Smooth muscle cell of the coronary artery (primary cell): ENCODE measurements around the gene ALKAL2. TPM values are rescaled to one million over a fixed set of nuclear protein-coding genes. Genes with fewer than 3 reads are reported as not detected.

Source experiments
- total RNA-seq: library from RNA; depleted of rRNA; stranded (reverse); fragments of >200 nt; gene quantifications from 2 replicates; pipeline ENCODE4 v1.2.3, GENCODE V29; 2014; ENCODE audit warnings: low replicate concordance

ALKAL2 gene
- total RNA-seq = not detected in 2 replicates

GRCh38 chr2:287911-288757 is at the start of gene ALKAL2:
TSS of gene ALKAL2 (minus strand) at chr2:288091. CDS start at chr2:287835, 256 bp downstream.

DNA sequence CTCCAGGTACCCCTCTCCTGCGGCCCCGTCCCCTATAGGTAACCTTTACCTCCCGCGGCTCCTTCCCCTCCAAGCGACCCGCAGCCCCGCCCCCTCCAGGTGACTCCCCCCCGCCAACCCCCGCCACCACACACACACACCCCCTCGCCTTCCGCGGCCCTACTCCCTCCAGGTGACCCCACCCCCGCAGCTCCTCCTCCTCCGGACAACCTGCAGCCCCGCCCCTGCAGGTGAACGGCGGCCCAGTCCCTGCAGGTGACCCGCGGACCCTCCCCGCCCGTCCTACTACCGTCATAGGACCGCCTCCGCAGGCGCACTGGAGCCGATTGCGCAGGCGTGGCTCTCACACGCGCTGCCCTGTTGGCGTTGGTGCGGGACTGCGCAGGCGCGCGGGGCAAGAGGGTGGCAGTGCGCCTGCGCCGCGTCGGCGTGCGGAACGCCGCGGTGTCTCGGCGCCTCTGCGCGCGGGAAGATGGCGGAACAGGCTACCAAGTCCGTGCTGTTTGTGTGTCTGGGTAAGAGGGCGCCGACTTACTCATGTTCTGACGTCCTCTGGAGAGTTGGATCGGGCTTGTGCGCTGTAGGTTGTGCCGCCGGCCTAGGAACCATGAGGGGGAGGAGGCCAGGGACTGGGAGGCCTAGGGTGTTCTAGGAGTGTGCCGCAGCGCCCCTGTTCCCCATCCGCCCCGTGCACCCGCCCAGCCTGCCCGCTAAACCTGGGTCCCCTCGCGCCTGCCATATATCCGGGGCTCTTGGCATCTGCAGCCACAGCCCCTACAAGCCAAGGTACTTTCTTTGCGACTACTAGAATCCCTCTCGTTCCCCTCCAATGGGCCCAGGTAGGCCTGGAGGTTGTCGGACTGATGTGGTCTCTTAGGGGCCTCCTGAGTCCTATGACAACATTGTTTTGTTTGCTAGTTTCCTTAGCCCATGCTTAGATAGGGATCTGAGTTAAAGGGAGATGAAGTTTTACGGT is 23.1 kb downstream of the ALKAL2 start, which contains the start of gene ACP1:
Gene ACP1, plus strand, starts transcription at position 455 of the 976 bp plus-strand sequence. Its CDS starts 18 bp downstream, at position 473.

DNA sequence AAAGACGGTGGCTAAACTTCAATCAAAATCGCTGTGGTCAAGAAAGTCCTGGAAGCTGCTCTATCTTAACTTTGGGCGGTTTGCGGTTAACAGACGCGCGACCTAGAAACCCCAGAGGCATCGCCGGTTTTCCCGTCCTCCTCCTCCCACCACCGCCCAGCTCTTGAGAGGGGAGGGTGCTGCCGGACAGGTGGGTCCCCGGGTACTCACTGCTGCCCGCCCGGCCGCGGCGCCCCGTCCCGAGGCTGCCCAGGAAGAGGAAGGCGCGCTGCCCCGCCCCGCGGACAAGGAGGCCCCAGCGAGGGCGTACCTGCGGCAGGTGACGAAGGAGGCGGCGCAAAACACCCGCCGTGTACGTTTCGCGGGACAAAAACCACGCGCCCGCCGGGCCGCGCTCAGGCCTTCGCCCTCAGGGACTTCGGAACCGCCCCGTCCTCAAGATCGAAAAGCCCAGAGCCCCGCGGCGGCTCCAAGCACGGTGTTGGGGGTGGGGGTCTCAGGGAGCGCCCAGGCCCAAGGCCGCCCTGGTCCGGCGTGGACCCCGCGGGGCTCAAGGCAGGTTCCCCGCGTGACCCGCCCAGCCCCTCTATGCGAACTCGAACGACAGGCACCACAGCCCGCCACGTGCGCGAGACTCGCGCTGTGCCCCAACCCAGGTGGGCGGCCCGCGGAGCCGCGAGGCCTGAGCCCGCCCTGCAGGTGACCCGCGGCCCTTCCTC is 24.0 kb downstream of the ALKAL2 start, which contains the start of gene SH3YL1:
Gene SH3YL1, minus strand, starts transcription at position 259 of the 719 bp plus-strand sequence. Its CDS starts 48 bp downstream, at position 211.

Other genes with a start within 250 kb of the ALKAL2 start
- under 0.01 TPM in 1 of 2 replicates, not detected in the other for gene FAM110C, start 241.6 kb downstream of the ALKAL2 start, total RNA-seq
- gene SH3YL1, start 24.1 kb downstream of the ALKAL2 start, total RNA-seq = 22.8 and 33.5 TPM in 2 replicates
- gene ACP1, start 23.1 kb downstream of the ALKAL2 start, total RNA-seq = 63.3 and 109 TPM in 2 replicates